ENCODE measurements around the gene HNF1B.
A peak's percentile ranks its signal among the peaks of the same experiment; 100 is the strongest.

The HNF1B gene

DNA sequence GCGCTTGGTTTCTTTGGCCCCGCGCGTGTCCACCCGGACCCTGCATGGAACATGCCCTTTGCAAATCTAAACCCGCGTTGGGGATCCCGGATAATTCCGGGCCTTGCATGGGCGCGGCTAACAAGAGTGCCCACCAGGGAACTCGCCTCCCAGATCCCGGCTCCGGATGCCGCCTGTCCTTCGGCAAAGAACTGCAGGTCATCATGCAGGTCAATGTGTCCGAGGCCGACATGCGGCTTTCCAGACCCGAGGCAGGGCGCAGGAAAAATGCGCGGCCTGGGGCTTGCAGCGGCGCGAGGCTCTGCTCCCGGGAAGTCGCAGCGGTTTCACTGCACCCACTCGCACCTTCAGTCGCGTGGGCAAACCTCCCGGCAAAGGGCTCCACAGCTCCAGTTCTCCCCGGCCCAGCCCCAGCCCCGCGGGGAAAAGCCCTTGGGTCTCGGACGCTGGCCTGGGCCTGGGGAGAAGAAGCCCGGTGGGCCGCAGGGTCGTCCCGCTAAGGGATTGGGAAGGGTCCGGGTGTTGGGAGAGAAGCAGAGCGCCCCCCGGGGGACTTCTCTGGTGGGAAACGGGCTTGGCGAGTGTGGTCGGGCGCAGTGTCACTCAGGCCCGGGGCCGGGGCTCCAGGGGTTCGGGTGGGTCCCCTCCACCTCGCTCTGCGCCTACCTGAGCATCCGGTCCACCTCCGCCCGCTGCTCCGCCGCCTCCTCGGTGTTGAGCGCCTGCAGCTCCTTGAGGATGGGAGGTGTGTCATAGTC is 805 bp downstream of the HNF1B start:
- H3K4me3 ChIP-seq (replicated peaks in 1 of 2; ENCODE audit: low read depth in 2 of 2, low read length in 2 of 2) = no peak overlapping the region
- TF ChIP-seq, protein P1, sequence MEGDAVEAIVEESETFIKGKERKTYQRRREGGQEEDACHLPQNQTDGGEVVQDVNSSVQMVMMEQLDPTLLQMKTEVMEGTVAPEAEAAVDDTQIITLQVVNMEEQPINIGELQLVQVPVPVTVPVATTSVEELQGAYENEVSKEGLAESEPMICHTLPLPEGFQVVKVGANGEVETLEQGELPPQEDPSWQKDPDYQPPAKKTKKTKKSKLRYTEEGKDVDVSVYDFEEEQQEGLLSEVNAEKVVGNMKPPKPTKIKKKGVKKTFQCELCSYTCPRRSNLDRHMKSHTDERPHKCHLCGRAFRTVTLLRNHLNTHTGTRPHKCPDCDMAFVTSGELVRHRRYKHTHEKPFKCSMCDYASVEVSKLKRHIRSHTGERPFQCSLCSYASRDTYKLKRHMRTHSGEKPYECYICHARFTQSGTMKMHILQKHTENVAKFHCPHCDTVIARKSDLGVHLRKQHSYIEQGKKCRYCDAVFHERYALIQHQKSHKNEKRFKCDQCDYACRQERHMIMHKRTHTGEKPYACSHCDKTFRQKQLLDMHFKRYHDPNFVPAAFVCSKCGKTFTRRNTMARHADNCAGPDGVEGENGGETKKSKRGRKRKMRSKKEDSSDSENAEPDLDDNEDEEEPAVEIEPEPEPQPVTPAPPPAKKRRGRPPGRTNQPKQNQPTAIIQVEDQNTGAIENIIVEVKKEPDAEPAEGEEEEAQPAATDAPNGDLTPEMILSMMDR (IDR thresholded peaks at IDR 0.05; ENCODE audit: low read depth, low read length) = no peak
- DNase-seq (ENCODE audit: low read depth in 2 of 2) = no peak

DNA sequence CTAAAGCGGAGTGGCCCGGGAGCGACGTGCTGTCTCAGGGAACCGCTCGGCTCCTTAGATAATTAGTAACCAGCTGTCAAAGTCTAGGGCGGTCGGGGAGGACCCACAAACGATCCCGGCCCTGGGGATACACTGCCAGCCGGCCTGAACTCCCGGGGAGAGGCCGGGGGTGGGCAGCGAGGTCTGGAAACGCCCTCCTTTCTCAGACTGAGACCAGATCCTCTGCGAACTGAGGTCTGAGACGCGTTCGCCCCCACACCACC is 1.3 kb downstream of the HNF1B start:
- DNase-seq (ENCODE audit: low read depth in 2 of 2) = no peak
- TF ChIP-seq, protein P1 (IDR thresholded peaks at IDR 0.05; ENCODE audit: low read depth, low read length) = no peak
- no peak overlapping the region for H3K4me3 ChIP-seq (replicated peaks in 1 of 2; ENCODE audit: low read depth in 2 of 2, low read length in 2 of 2)

DNA sequence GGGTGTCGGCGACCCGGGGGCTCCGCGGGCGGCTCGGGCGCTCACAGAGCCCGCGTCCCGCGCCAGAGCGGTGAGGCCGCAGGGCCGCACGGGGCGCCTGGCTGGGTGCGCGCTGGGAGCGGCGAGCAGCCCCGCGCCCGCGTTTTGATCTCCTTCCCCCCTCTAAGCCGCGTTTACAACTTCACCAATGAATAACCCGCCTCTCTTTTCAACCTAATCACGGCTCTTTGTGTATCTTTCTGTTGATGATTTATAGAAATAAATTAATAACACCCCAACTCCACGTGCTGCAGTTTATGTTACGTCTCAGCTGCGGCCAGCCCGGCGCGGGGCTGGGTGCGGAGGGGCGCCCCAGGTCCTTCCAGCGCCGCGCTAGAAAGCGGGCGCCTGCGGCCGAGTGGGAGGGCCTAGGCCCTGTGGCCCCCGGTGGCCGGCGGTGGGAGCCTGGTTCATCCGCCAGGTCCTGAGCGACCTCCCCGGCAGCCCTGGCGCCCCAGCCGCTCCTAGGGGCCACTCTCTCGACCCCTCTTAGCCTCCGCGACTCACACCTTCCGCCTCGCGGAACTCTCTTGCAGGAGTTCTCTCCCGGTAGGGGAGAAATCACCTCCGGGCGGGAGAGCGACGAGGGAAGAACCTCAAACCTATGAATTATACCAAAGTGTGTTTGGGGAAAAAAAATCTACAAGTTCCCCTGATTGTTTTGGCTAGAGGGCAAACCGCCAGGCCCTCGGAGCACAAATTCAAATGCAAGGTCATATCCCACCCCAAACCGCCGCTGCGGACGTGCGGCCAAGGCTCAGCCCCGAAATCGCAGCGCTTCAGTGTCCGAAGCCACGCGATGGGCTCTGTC is 1.9 kb downstream of the HNF1B start:
- DNase-seq (ENCODE audit: low read depth in 2 of 2) = no peak
- TF ChIP-seq, protein P1 (IDR thresholded peaks at IDR 0.05; ENCODE audit: low read depth, low read length) = no peak
- no peak overlapping the region for H3K4me3 ChIP-seq (replicated peaks in 1 of 2; ENCODE audit: low read depth in 2 of 2, low read length in 2 of 2)

DNA sequence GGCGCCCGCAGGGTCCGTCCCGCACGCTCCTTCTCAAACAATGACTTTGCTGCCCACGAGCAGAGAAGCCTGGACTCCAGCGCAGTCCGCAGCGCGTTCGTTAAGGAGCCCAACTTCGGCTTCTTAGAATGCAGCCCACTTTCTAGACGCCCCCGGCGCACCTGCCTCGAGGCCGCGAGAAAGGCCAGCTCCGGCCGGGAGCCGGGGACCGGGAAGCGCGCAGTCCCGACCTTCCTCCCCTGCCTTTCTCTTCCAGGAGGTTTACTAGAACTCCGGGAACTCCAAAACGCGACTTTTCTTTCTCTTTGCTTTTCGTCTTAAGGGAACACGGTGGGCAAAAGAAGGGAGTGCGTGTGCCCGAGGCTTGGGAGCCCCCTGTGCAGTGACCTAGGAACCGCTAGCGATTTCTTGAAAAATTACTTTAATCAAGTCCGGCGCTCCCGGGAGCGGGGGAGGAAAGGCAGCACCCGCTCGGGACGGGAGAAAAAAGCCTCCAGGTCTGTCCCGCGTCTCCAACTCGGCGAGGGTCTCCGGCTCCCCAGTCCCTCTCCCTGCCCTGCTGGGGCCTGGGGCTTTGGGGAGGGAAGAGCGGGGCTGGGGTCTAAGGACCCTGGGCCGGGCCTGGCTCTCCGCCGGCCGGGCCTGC is 2.6 kb downstream of the HNF1B start:
- H3K4me3 ChIP-seq (replicated peaks in 1 of 2; ENCODE audit: low read depth in 2 of 2, low read length in 2 of 2) = peak overlapping the region; percentile 16 to 18
- DNase-seq (ENCODE audit: low read depth in 2 of 2) = no peak
- TF ChIP-seq, protein P1 (IDR thresholded peaks at IDR 0.05; ENCODE audit: low read depth, low read length) = no peak

DNA sequence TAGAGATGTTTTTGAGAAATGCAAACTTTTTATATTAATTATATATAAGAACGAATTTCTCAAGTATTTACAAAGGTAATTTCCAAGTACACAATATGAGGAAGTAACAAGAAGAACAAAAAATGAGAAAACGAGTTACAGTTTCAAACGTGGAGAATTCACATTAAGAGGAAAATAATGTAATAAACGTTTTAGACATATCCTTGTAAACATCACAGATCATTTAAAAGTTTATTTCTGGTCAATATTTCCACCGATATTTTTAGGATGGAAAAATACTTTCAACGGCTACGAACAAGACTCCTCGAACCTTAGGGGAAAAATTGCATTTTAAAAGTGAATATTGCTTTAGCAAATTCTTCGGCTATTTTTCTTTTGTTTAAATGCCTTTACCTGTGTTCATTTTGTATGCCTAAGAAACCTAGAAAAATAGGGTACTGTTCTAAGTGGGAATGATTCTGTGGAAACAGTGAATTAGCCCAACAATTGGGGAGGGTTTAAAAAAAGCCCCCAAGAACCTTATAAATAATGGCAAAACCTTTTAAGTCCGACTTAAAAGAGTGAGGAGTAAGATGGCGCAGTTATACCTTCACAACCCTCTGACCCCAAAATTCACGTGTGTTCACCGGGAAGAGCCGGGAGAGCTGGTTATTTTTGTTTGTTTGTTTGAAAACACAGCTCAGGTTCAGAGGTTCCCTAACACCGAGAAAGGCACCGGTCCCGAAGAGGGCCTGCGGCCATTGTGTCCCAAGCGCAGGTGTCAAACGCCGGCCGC is 3.3 kb downstream of the HNF1B start:
- H3K4me3 ChIP-seq (replicated peaks in 1 of 2; ENCODE audit: low read depth in 2 of 2, low read length in 2 of 2) = no peak overlapping the region
- TF ChIP-seq, protein P1 (IDR thresholded peaks at IDR 0.05; ENCODE audit: low read depth, low read length) = no peak
- DNase-seq (ENCODE audit: low read depth in 2 of 2) = peak in 1 of 2 donors; percentile 19

DNA sequence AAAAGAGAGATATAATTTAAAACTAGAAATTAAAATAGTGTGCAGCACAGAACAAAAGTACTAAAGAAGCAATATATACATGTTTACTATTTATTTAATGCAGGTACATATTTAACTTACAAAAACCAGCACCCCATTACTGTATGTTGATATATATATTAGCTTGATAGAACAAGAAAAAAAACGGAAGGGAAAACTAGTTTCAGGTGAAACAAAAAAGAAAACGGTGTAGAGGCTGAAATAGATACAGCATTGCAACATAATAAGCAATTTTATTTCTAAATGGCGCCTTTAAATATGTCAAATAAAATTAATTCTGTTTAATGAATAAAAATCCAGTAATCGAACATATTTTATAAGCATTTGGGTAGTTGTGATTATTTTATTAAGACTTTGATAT is 3.9 kb downstream of the HNF1B start:
- no peak for DNase-seq (ENCODE audit: low read depth in 2 of 2)
- no peak overlapping the region for H3K4me3 ChIP-seq (replicated peaks in 1 of 2; ENCODE audit: low read depth in 2 of 2, low read length in 2 of 2)
- TF ChIP-seq, protein P1 (IDR thresholded peaks at IDR 0.05; ENCODE audit: low read depth, low read length) = no peak
